WI38 (cell line): Measurements from ENCODE around the gene CHAC2.

ENCODE experiments used
- H3K4me3 ChIP-seq: 2 replicates; pipeline ENCODE4 v1.5.1; 2011; ENCODE audit warnings: low read depth, mild to moderate bottlenecking, control low read depth, low read length
- TF ChIP-seq, protein P1 (sequence below): IDR thresholded peaks from 2 replicates; pipeline ENCODE4 v1.5.1; 2012; ENCODE audit warnings: low read depth, mild to moderate bottlenecking, control low read depth, low read length

The CHAC2 gene

DNA sequence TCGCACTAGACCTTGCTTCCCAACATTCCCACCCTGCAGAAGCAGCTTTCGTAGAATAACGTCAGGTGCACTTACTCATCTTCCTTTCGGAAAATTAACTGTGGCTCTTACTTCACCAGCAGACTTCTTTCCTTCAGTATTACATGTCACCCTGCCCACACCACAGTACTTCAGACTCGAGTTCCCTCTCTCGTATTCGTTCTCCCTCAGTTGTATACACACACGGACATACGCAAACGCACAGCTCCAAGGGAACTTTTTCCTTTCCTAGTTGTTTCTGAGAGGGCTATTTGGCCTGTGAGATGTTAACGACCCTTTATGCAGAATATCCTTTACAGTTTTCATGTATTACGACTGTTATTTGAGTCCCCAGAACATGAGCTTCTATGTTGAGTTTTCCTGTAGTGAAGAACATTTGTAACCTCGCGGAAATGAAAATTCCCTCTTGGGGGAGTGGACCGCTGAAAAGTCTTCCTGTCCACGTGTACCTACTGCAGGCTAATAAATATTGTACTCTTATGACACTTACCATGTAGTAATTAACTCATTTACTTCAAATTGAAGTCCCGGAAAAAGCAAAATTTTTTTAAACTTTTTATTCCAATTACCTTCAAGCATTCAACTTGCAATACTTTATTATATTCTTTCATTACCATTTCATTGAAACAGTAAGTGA lies 20.1 kb downstream of the CHAC2 start:
- TF ChIP-seq, protein P1, sequence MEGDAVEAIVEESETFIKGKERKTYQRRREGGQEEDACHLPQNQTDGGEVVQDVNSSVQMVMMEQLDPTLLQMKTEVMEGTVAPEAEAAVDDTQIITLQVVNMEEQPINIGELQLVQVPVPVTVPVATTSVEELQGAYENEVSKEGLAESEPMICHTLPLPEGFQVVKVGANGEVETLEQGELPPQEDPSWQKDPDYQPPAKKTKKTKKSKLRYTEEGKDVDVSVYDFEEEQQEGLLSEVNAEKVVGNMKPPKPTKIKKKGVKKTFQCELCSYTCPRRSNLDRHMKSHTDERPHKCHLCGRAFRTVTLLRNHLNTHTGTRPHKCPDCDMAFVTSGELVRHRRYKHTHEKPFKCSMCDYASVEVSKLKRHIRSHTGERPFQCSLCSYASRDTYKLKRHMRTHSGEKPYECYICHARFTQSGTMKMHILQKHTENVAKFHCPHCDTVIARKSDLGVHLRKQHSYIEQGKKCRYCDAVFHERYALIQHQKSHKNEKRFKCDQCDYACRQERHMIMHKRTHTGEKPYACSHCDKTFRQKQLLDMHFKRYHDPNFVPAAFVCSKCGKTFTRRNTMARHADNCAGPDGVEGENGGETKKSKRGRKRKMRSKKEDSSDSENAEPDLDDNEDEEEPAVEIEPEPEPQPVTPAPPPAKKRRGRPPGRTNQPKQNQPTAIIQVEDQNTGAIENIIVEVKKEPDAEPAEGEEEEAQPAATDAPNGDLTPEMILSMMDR, result no peak
- peak overlapping the region; percentile 88 for H3K4me3 ChIP-seq

DNA sequence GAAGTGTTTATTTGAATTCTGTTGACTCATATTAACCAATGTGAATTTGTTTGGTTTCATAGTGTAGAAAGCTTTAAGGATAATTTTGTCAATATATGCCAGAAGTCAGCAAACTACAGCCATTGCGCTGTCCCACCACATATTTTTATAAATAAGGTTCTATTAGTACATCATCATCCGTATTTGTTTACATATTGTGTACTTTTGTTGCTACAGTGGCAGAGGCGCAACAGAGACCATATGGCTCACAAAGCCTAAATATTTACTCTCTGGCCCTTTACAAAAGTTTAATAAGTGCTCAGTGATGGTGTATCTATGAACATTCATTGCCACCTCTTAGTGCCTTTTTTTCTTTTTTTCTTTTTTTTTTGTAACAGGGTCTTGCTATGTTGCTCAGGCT lies 25.7 kb downstream of the CHAC2 start:
- TF ChIP-seq, protein P1, result no peak
- no peak overlapping the region for H3K4me3 ChIP-seq

DNA sequence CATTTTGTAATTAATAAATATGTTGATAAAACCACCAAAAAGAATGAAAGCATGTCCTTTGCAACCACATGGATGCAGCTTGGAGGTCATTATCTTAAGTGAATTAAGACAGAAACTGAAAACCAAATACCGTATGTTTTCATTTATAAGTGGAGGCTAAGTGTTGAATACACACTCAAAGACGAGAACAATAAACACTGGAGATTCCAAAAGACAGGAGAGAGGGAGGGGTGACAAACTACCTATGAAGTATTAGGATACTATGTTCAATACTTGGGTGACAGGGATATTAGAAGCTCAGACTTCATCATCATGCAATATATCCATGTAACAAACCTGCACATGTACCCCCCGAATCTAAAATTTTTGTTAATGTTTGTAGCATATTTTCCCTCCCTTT lies 26.2 kb downstream of the CHAC2 start:
- no peak overlapping the region for H3K4me3 ChIP-seq
- TF ChIP-seq, protein P1, result no peak

DNA sequence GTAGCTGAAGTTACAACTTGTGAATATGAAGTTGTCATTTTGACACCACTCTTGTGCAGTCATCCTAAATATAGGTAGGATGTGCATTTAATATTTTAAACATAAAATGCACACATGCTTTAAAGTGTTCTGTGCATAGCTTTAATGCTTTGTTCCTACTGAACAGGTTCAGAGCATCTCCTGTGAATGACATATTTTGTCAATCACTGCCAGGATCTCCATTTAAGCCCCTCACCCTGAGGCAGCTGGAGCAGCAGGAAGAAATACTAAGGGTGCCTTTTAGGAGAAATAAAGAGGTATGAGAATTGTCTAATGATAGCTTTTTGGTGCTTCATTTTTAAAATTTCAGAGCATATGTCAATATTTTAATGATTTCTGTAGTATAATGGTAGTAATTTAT lies 33.9 kb downstream of the CHAC2 start:
- TF ChIP-seq, protein P1, result no peak
- H3K4me3 ChIP-seq, result no peak overlapping the region

DNA sequence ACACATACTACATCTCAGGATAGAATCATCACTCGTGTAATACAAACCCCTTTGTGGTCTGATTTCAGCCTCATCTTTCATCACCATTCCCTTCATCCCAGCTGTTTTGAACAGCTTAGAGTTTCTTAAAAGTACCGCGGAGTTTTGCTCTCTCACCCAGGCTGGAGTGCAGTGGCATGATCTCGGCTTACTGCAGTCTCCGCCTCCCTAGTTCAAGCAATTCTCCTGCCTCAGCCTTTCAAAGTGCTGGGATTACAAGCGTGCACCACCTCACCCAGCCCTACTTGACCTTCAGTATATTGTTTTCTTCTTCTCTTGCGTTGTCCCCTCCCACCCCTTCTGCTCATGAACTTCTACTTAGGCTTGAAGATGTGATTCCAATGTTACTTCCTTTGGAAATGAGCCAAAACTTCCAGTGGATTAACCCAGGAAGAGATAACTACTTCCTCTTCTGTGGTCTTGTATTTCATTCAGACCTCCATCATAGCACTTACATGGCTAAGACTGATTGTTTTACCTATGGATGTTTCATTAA lies 35.1 kb downstream of the CHAC2 start:
- TF ChIP-seq, protein P1, result no peak
- H3K4me3 ChIP-seq, result no peak overlapping the region

DNA sequence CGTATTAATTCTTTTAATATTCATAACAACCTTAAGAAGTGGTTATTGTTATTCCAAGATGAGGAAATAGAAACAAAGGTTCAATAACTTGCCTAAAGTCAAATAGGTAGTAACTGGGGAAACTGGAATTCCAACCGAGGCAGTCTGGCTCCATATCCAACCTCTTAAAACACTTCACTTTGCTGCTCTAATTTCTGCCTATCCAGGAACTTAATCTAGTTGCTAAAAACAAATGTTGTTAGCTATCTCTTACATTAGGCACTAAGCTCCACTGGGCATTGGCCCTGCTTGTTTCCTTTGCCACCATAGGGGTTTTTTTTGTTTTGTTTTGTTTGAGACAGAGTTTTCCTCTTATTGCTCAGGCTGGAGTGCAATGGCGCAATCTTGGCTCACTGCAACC lies 44.0 kb downstream of the CHAC2 start:
- H3K4me3 ChIP-seq, result no peak overlapping the region
- TF ChIP-seq, protein P1, result no peak

DNA sequence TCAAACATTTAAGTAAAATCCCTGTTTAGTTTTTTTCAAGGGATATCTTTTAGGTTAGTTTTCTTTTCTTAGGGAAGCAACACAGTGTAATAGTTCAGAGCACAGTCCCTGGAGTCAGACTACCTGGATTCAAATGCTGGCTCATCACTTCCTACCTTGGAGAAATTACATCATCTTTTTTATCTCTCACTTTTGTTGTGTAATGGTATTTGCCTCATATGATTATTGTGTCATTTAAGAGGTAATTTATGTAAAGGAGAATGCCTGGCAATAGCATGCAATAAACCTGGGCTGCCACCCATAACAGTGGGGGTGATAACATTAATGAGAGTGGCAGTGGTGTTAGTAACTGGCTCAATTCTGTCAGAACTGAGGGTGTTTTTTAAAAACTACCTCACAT lies 45.5 kb downstream of the CHAC2 start:
- no peak overlapping the region for H3K4me3 ChIP-seq
- TF ChIP-seq, protein P1, result no peak
